Right kidney (tissue), 1 donor: ENCODE data around the gene CHN2.

Experiments used
- DNase-seq: peaks from one replicate; pipeline ENCODE4 v3.0.0-alpha.2; 2016

The CHN2 gene

DNA sequence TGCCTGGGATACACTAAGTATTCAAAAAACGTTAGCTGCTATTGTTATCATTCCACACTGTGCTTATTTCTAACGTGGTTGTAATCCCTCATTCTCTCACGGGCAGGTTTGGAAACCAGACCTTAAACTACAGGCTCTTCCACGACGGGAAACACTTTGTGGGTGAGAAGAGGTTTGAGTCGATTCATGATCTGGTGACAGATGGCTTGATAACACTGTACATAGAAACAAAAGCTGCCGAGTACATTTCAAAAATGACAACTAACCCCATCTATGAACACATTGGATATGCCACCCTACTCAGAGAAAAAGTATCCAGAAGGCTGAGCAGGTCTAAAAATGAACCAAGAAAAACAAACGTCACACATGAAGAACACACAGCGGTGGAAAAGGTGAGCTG, 205.9 kb downstream of the CHN2 start:
- DNase-seq = no peak

- no peak for DNase-seq
These were observed 207.2 kb downstream of the CHN2 start for GRCh38 chr7:29401769-29402168.

DNA sequence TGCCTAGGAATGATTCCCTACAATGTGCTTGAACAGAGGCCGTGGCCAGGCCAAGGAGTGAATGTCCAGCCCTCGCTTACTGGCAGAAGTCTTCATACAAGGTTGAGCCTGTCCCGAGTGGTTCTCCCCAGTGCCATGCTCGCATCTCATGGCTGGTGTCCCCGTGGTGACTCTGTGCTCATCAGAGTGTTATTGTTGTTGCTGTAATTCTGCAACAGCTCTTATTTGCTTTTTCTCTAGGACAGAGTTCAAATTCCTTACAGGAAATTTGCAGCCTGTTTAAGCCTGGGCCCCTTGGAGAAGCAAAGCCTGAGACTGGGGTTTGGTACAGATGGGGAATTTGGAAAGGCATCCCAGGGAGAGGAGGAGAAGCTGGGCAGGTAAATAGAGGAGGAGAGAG, 211.3 kb downstream of the CHN2 start:
- no peak for DNase-seq

DNA sequence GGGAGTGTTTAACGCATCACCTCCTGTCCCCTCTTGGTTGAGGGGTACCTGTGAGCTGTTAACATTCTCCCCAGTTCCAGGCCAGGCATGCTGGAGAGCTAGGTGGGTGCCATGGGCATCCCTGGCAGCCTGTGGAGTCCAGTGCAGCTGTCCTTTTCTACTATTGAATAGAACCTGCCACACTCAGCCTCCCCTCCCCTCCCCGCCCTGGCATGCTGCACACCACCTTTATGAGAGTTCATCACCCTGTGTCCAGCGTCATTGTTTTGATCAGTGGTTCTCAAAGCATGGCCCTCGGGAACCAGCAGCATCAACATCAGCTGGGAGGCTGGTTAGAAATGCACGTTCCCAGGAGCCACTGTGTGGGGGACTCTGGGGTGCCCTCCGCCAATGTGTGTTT, 211.8 kb downstream of the CHN2 start:
- no peak for DNase-seq

DNA sequence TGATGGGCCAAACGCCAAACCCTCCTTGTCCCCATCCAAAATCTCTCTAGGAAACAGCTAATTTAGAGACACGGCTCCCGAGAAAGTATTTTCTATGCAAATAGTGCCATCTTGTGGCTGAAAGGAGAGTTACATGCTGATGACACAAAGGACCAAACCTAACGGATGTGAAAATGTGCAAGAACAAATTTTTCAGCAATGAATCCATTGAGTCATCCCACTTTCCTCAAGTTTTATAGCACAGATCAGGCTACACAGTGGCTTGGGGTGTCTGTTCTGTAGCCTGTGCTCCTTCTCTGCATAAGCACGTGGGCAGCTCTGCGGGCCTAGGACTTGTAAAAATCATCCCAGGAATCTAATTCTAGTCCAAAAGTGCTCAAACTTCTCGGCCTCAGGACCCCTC, 214.3 kb downstream of the CHN2 start:
- DNase-seq = peak; percentile 57

DNA sequence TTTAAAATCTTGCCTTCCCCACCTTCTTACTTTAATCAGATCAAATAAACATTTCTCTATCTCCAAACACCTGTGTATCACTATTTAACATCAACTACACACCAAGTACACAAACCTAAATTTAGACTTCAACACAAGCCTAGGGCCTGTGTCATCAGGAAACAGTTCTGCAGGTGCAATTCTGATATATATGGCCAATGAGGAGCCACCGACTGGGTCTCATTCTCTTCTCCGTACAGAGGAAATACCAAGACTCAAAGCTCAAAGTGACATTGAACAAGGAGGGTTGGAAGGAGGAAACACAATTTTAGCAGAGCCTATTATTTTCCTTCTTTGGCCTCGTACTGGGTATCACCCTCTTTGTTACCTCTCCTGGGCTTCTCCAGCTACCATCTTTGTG, 216.4 kb downstream of the CHN2 start:
- no peak for DNase-seq

- no peak for DNase-seq
These were observed 218.3 kb downstream of the CHN2 start for GRCh38 chr7:29412912-29413311.

- DNase-seq = no peak
These were observed 219.1 kb downstream of the CHN2 start for GRCh38 chr7:29413626-29414136.

- DNase-seq = no peak
These were observed 219.6 kb downstream of the CHN2 start for GRCh38 chr7:29414216-29414615.

DNA sequence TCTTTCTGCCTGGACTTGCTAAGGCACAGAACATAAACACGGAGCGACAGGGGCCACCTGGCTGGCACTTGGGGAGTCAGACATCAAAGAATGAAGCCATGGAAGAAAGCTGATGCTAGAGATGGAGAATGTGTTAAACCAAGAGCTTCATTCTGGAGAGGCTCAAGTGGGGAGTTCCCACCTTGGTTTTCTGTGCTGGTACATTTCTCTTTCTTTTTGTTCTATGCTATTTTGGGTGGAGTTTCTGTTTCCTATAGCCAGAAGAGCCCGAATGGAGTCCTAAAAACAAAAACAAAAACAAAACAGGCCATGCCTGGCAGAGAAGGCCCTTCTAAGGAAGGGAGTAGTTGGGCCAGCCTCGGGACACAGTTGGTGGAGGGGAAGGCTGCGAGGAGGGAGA, 220.6 kb downstream of the CHN2 start:
- DNase-seq = no peak

DNA sequence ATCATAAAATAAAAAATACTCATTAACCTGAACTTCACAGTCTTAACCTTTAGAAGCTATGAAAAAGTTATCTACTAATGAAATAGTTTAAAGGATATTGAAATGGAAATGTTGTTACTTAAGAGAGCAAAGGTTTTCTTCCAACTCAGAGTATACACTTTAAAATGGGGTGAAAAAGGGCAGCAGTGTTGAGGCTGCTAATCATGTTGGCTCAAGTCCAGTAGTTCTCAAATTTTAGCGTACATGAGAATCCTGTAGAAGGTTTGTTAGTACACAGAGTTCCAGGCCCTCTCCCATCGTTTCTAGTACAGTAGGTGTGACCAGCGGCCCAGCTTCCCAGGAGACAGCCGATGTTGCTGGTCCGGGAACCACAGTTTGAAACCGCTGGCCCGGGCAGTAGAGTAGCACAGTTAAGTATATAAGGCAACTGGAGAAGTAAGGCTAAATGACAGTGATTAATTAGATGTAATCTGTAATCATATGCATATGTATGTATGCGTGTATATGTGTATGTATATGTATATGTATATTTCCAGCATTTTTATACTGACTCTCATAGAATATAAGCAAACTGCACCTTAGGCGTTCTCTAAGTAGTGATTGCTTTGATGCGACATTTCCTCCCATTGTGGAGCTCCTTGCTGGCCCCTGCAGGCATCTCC, 221.8 kb downstream of the CHN2 start:
- DNase-seq = no peak

DNA sequence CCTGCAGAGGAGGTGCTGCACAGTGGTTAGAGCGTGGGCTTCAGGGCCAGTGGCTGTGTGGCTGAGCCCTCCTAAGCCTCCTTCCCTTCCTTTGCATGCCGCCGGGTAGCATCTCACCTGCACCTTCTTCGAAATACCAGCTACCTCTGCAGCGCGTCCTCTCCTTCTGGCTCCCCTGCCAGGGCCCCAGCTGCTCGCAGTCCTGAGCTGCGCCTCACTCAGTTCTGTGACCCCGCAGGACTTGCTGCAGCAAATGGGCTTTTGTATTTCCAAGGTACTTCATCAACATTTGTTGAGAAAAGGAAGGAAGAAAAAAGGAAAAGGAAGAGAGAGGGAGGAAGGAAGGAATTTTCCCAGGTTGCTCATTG, 222.3 kb downstream of the CHN2 start:
- no peak for DNase-seq

DNA sequence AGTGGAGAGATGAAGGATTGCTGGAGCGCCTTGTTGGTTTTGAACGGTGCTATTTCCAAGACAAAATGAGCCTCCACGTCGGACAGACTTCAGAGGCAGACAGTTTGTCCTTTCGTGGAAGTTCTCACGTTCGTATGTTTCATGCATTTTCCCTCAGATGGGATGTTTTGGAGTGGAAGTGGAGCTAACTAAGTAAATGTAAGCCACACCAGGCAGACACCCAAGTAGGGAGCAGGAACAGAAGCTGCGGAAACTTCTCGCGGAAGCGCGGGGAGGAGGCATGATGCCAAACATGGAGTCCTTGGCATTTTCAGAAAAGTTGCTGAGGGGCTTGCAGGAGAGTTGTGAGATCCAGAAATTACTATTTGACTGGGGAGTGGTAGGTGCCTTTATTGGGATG, 223.5 kb downstream of the CHN2 start:
- DNase-seq = no peak

DNA sequence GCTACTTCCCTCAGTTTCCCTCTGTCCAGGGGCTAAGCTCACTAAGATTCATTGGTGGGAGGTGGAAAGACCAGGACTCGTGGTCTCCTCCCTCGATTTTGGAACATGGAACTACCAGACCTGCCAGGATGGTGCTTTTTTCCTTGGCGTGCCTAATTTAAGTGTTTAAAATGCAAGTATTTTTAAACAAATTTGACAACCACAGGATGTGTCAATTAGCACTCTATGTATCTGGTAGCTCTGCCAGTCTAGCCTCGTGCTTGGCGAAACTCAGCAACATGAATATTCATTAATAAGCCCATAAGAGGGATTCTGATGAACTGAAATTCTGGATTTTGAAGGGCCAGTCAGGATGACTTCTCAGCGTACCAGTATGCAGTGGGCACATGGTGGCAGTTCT, 224.1 kb downstream of the CHN2 start:
- no peak for DNase-seq

GRCh38 chr7:29420011-29420410, 225.4 kb downstream of the CHN2 start:
- no peak for DNase-seq

GRCh38 chr7:29421010-29421956, 226.7 kb downstream of the CHN2 start:
- no peak for DNase-seq

DNA sequence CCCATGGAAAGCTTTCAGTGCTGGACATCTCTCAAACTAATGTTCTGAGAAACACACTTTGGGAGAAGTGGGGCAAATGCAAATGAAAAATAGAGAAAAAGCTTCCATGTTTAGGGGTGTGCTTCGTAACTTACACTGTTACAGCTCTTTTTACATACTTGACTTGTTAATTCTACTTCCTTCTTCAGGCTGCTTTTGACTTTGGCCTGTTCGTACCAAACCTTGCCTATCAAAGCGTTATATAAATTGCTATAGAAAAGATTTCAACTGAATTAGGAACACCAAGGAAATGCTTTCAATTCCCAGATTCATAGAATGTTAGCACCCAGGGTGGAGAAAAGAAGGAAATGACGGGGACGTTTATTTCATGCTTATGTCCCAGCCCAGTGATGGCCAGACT, 228.3 kb downstream of the CHN2 start:
- no peak for DNase-seq

- no peak for DNase-seq
These were observed 229.9 kb downstream of the CHN2 start for GRCh38 chr7:29424295-29424983.

- DNase-seq = no peak
These were observed 230.4 kb downstream of the CHN2 start for GRCh38 chr7:29424984-29425309.

- DNase-seq = no peak
These were observed 232.0 kb downstream of the CHN2 start for GRCh38 chr7:29426587-29426986.

- no peak for DNase-seq
These were observed 234.8 kb downstream of the CHN2 start for GRCh38 chr7:29429401-29429800.

DNA sequence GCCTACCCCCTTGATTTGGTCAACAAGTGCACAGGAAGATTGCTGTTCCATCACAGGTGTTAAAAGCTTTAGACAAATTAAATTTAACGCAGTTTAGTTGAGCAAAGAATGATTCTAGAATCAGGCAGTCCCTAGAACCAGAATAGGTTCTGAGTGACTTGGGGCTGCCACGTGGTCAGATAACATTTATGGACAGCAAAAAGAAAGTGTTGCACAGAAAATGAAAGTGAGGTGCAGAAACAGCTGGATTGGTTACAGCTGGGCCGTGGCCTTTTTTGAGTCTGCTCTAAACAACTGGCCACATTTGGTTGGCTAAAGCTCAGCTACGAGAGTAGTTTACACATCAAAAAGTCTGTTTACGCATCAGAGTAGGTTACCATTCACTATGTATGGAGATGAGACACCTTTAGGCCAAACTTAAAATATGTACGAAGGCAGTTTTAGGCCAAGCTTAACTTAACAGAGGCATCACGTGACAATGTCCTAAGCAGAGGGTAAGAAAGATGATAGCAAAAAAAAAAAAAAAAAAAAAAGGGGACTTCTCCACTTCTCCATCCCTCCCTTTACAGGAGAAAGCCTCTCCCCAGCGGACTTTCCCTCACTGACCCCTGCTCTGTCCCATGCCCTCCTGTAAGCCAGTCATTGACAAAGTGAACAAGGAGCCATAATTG, 235.8 kb downstream of the CHN2 start:
- DNase-seq = no peak

- DNase-seq = no peak
These were observed 237.1 kb downstream of the CHN2 start for GRCh38 chr7:29431686-29432085.
